Measurements from ENCODE around the gene NAALADL1. TPM values are rescaled to one million over a fixed set of nuclear protein-coding genes. Genes with fewer than 3 reads are reported as not detected.

NAALADL1 gene
- total RNA-seq, 1 donor = 11.5 TPM

GRCh38 chr11:65056999-65057398 is 1.4 kb downstream of the NAALADL1 start:
- TF ChIP-seq, protein P1, sequence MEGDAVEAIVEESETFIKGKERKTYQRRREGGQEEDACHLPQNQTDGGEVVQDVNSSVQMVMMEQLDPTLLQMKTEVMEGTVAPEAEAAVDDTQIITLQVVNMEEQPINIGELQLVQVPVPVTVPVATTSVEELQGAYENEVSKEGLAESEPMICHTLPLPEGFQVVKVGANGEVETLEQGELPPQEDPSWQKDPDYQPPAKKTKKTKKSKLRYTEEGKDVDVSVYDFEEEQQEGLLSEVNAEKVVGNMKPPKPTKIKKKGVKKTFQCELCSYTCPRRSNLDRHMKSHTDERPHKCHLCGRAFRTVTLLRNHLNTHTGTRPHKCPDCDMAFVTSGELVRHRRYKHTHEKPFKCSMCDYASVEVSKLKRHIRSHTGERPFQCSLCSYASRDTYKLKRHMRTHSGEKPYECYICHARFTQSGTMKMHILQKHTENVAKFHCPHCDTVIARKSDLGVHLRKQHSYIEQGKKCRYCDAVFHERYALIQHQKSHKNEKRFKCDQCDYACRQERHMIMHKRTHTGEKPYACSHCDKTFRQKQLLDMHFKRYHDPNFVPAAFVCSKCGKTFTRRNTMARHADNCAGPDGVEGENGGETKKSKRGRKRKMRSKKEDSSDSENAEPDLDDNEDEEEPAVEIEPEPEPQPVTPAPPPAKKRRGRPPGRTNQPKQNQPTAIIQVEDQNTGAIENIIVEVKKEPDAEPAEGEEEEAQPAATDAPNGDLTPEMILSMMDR (IDR thresholded peaks at IDR 0.05; ENCODE audit: insufficient read depth, low read length) = no peak
- DNase-seq (ENCODE audit: low read depth) = no peak
- no peak overlapping the region for H3K4me3 ChIP-seq (ENCODE audit: low read depth, low read length)

DNA sequence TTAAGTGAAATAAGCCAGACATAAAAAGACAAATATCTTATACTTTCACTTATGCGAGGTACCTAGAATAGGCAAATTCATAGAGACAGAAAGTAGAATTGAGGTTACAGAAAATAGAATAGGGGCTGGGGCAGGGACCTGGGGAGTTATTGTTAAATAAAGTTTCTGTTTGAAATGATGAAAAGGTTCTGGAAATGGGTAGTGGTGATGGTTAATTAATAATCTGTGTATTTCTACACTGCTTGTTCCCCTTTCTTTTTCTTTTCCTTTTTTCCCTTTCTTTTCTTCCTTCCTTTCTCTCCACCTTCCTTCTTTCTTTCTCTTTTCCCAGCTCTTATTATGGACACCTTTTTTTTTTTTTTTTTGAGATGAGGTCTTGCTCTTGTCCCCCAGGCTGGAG is 2.8 kb downstream of the NAALADL1 start:
- no peak for DNase-seq (ENCODE audit: low read depth)
- TF ChIP-seq, protein P1 (IDR thresholded peaks at IDR 0.05; ENCODE audit: insufficient read depth, low read length) = no peak
- no peak overlapping the region for H3K4me3 ChIP-seq (ENCODE audit: low read depth, low read length)

DNA sequence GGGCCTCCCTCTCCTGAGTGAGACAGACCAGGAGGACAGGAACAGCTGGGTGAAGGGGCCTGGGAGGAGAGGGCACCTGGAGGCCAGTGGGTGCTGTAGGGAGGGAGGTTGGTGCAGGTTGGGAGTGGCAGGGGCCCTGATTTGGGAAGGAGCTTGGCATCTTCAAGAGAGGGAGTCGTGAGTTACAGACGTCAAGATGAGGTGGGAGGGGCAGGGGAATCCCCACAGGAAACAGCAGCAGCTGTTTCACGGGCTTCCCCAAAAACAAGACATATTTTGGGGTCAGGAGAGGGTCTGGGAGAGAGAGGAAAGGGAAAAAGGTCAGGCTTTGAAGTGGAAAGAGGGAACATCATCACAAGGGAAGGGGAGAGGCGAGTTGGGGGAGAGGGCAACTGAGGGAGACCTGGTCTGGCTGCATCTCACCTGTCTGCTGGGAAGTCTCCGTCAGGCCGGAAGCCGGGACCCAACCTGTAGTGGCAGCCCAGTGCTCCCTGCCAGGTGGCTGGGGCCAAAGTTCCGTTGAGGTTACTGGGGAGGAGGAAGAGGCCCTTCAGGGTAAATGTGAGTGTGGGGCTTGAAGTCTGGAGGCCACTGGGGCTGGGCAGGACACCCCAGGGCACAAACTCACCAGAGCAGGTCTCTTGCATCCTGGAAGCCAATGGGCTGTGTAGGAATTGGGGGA is 4.4 kb downstream of the NAALADL1 start:
- DNase-seq (ENCODE audit: low read depth) = no peak
- no peak overlapping the region for H3K4me3 ChIP-seq (ENCODE audit: low read depth, low read length)
- TF ChIP-seq, protein P1 (IDR thresholded peaks at IDR 0.05; ENCODE audit: insufficient read depth, low read length) = no peak

DNA sequence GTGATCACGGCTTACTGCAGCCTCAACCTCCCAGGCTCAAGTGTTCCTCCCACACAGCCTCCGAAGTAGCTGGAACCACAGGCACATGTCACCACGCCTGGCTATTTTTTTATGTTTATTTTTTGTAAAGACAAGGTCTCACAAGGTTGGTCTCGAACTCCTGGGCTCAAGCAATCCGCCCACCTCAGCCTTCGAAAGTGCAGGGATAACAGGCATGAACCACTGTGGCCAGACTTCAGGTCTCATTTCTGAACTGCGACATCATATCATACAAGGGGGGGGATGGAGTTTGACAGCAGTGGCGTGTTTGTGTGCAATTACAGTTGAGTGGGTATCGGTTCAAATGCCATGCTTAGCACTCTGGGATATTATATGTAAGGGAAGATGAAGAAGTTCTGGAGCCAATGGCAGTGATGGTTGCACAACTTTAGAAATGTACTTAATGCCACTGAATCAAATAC is 6.9 kb downstream of the NAALADL1 start:
- H3K4me3 ChIP-seq (ENCODE audit: low read depth, low read length) = no peak overlapping the region
- TF ChIP-seq, protein P1 (IDR thresholded peaks at IDR 0.05; ENCODE audit: insufficient read depth, low read length) = no peak
- DNase-seq (ENCODE audit: low read depth) = no peak

- TF ChIP-seq, protein P1 (IDR thresholded peaks at IDR 0.05; ENCODE audit: insufficient read depth, low read length) = no peak
Observed at GRCh38 chr11:65047581-65048422, 10.6 kb downstream of the NAALADL1 start.

GRCh38 chr11:65045728-65046127 is 12.6 kb downstream of the NAALADL1 start:
- no peak overlapping the region for H3K4me3 ChIP-seq (ENCODE audit: low read depth, low read length)
- TF ChIP-seq, protein P1 (IDR thresholded peaks at IDR 0.05; ENCODE audit: insufficient read depth, low read length) = no peak
- no peak for DNase-seq (ENCODE audit: low read depth)

More at GRCh38 chr11:65047581-65048422, 10.6 kb downstream of the NAALADL1 start:
- H3K4me3 ChIP-seq (ENCODE audit: low read depth, low read length) = peak overlapping the region; percentile 65
- DNase-seq (ENCODE audit: low read depth) = no peak

Data from fibroblast of the aortic adventitia (primary cell).